Bronchial epithelial cell (primary cell): ENCODE measurements around the gene TRIM47. TPM values are rescaled to one million over a fixed set of nuclear protein-coding genes. Genes with fewer than 3 reads are reported as not detected.

Experiments used
- DNase-seq: peaks from one replicate; pipeline ENCODE4 v3.0.0-alpha.2; 2010; ENCODE audit warnings: low read depth
- FAIRE-seq: peaks from 2 replicates; lab custom pipeline; 2011; peaks lifted over from hg19 to GRCh38; lab: Jason Lieb, UNC
- H3K27me3 ChIP-seq: 2 replicates; pipeline ENCODE4 v1.5.1; 2011; ENCODE audit warnings: low read length; ENCODE audit not compliant: control insufficient read depth, insufficient read depth
- H3K36me3 ChIP-seq: 2 replicates; pipeline ENCODE4 v1.5.1; 2011; ENCODE audit warnings: low read length; ENCODE audit not compliant: control insufficient read depth, insufficient read depth
- H3K4me3 ChIP-seq: 2 replicates; pipeline ENCODE4 v1.5.1; 2011; ENCODE audit warnings: mild to moderate bottlenecking, low read depth, low read length, control low read depth
- CTCF ChIP-seq: IDR thresholded peaks from 2 replicates; pipeline ENCODE4 v1.5.1; 2011; ENCODE audit warnings: mild to moderate bottlenecking, moderate library complexity, low read length, control low read depth, inconsistent platforms; ENCODE audit not compliant: insufficient read depth, severe bottlenecking
- total RNA-seq: library from RNA; depleted of rRNA; stranded (reverse); fragments of >200 nt; gene quantifications from 2 replicates; pipeline ENCODE4 v1.2.1, GENCODE V29; 2014

Gene TRIM47
- total RNA-seq, 1 donor from 2014 or later, result 10.5 TPM

DNA sequence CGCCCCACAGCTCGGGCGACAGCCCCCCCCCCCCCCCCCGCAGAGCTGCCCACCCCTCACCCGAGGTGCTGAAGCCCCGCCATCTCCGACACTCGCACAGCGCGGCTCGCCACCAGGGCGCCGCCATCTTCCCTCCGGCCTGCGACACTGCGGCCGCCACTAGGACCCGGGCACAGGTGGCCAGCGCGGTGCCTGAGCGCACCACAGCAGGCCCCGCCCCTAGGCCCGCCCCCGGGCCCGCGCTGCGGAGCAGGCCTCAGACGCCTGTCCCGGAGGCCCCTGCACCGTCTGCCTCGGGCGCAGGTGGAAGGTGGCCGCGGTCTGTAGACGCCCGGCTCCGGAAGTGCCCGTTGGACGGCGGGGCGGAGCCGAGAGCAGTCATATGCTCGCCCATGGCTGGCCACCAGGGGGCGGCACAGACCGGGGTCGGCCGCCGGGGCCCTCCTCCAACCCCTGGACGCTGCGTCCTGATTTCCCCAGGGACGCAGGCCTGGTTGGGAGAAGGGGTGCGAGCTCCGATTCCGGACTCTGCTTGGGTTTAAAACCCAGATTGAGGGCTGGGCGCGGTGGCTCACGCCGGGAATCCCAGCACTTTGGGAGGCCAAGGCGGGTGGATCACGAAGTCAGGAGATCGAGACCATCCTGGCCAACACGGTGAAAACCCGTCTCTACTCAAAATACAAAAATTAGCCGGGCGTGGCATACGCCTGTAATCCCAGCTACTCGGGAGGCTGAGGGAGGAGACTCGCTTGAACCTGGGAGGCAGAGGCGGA, 26.6 kb upstream of the TRIM47 start, which contains the start of gene MRPL38:
TSS of gene MRPL38 (minus strand) at position 136 of the 773 bp plus-strand sequence. CDS start at position 127, 9 bp downstream.
- Histone ChIP-seq H3K4me3 (peak within 1 kb of the TSS; percentile 58), H3K27me3 (no peaks in the 10 kb centered on the region), H3K36me3 (peaks cover 8% of the 10 kb centered on the region)
- peak; percentile 97 for TF ChIP-seq CTCF
- FAIRE-seq (no peak), DNase-seq (peak; percentile 84)

DNA sequence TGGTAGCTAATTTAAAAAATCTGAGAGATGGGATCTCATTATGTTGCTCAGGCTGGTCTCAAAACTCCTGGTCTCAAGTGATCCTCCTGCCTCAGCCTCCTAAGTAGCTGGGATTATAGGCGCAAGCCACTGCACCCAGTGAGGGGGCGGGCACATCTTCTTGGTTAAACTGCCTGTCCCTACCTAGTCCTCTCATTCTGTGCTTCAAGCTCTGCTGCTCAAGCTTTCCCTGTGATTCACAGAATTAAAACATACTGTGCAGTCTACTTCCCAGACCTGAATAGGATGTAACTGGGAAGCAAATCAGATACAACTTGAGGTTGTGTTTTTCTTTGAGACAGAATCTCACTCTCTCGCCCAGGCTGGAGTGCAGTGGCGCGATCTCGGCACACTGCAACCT, 24.0 kb upstream of the TRIM47 start:
- H3K4me3 ChIP-seq, result no peak overlapping the region
- no peak for FAIRE-seq
- H3K27me3 ChIP-seq, result no peaks in the 10 kb centered on the region
- H3K36me3 ChIP-seq, result peaks cover 19% of the 10 kb centered on the region
- no peak for DNase-seq
- TF ChIP-seq CTCF, result no peak

DNA sequence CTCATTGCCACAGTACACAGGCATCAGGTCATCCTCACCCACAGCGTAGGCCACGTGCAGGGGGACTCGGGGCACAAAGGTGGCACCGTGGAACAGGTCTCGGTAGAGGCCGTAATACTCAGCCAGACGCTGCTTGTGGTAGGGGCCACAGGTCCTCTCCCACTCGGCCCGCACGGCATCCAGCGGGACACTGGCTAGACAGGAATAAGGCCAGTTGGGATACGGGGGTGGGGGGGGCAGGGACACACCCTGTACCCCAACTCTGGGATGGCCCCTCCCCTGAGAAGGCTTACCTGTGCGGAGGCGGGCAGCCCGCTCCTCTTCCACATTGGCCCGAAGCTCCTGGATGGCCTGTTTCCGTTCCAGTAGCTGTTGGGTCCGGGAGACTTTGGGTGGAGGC, 23.3 kb upstream of the TRIM47 start:
- FAIRE-seq (no peak), DNase-seq (no peak)
- H3K4me3 ChIP-seq, result no peak overlapping the region
- TF ChIP-seq CTCF, result no peak
- no peaks in the 10 kb centered on the region for H3K27me3 ChIP-seq
- H3K36me3 ChIP-seq, result peaks cover 19% of the 10 kb centered on the region

GRCh38 chr17:75900691-75901533, 22.5 kb upstream of the TRIM47 start:
- FAIRE-seq (no peak), DNase-seq (no peak)
- TF ChIP-seq CTCF, result no peak
- Histone ChIP-seq H3K36me3 (peaks cover 19% of the 10 kb centered on the region), H3K4me3 (no peak overlapping the region), H3K27me3 (no peaks in the 10 kb centered on the region)

DNA sequence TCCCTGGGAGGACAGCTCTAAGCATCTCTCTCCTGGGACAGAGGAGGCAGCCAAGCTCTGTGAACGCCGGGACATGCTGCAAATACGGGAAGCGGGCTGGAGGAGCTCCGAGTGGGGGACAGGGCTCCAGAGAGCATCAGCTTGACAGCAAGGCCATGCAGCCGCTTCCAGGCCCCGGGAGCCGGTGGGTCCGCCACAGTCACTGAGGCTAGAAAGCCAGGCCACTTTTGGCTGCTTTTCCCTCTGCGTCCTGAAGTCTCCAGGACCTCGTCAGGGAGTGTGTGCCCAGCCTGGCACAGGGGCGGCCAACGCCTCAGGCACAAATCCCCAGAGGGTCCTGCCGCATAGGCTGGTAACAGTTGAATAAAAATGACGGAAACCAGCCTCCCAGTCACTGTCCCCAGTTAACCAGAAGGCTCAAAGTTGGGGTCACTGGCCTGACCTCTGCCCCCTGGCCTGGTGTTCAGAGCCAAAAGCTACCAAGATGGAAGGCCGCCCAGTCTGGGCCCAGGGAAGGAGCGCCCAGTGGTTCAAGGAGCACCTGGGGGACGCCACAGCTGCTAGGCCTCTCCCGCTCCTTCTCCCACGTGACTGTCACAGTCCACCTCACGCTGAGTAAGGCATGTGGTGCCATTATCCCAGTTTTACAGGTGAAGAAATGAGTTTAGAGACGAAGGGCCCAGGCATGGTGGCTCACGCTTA, 21.5 kb upstream of the TRIM47 start:
- Histone ChIP-seq H3K4me3 (no peak overlapping the region), H3K36me3 (peaks cover 19% of the 10 kb centered on the region), H3K27me3 (no peaks in the 10 kb centered on the region)
- DNase-seq (no peak), FAIRE-seq (no peak)
- no peak for TF ChIP-seq CTCF
